GM12874 (cell line): ENCODE measurements around the gene ADIRF.

Source experiments
- CTCF ChIP-seq: IDR thresholded peaks from 2 replicates; pipeline ENCODE4 v1.5.1; 2011; ENCODE audit warnings: low read depth, mild to moderate bottlenecking, control low read depth, low read length, moderate library complexity; ENCODE audit not compliant: insufficient read depth

The ADIRF gene

GRCh38 chr10:86968271-86968993 is at the start of gene ADIRF:
Gene ADIRF (plus strand): TSS chr10:86968482. CDS start chr10:86968545, 63 bp downstream.
- TF ChIP-seq CTCF, result no peak

GRCh38 chr10:86922553-86922961 is 45.7 kb upstream of the ADIRF start:
- no peak for TF ChIP-seq CTCF

GRCh38 chr10:86929468-86930380 is 38.6 kb upstream of the ADIRF start:
- TF ChIP-seq CTCF, result no peak

GRCh38 chr10:86931872-86932271 is 36.4 kb upstream of the ADIRF start:
- no peak for TF ChIP-seq CTCF

GRCh38 chr10:86932674-86933073 is 35.6 kb upstream of the ADIRF start:
- TF ChIP-seq CTCF, result no peak

- no peak for TF ChIP-seq CTCF
These were observed 31.4 kb upstream of the ADIRF start for GRCh38 chr10:86936661-86937501.
